ENCODE measurements around the gene SMAD6.
"Not testable (repeated sequence)": the region's sequence is repeated elsewhere in the genome, so short reads cannot be mapped to it uniquely, and the experiment has no call there.

The SMAD6 gene

GRCh38 chr15:66757521-66757920 lies 55.5 kb downstream of the SMAD6 start:
- Histone ChIP-seq H3K4me1 (ENCODE audit: control insufficient read depth, insufficient read depth, low read length) (peaks cover 1% of the 10 kb centered on the region; the same call in 1 of the 2 replicates), H3K36me3 (ENCODE audit: control insufficient read depth, insufficient read depth, low read length) (no peaks in the 10 kb centered on the region), H3K27ac (ENCODE audit: low read length) (no peak overlapping the region), H3K9me3 (ENCODE audit: control insufficient read depth, insufficient read depth, low read length) (no peaks in the 10 kb centered on the region), H3K4me3 (ENCODE audit: low read length) (no peak overlapping the region), H3K27me3 (ENCODE audit: control insufficient read depth, insufficient read depth, low read length) (no peaks in the 10 kb centered on the region)
- no CpG with 5 or more reads among the region's 11 CpGs for WGBS (ENCODE audit: insufficient coverage, insufficient read length)
- no peak for DNase-seq (ENCODE audit: low read depth, low spot score)

GRCh38 chr15:66758217-66758616 lies 56.2 kb downstream of the SMAD6 start:
- no CpG with 5 or more reads among the region's 6 CpGs for WGBS (ENCODE audit: insufficient coverage, insufficient read length)
- not testable (repeated sequence) for H3K27ac ChIP-seq (ENCODE audit: low read length)

GRCh38 chr15:66758844-66759243 lies 56.8 kb downstream of the SMAD6 start:
- WGBS (ENCODE audit: insufficient coverage, insufficient read length) = no CpG with 5 or more reads among the region's 3 CpGs
- Histone ChIP-seq H3K4me1 (ENCODE audit: control insufficient read depth, insufficient read depth, low read length) (peaks cover 1% of the 10 kb centered on the region; the same call in 1 of the 2 replicates), H3K9me3 (ENCODE audit: control insufficient read depth, insufficient read depth, low read length) (no peaks in the 10 kb centered on the region)

More at GRCh38 chr15:66758217-66758616, 56.2 kb downstream of the SMAD6 start:
- not testable (repeated sequence) for H3K9me3 ChIP-seq (ENCODE audit: control insufficient read depth, insufficient read depth, low read length); H3K4me3 ChIP-seq (ENCODE audit: low read length); H3K27me3 ChIP-seq (ENCODE audit: control insufficient read depth, insufficient read depth, low read length); DNase-seq (ENCODE audit: low read depth, low spot score); H3K4me1 ChIP-seq (ENCODE audit: control insufficient read depth, insufficient read depth, low read length); H3K36me3 ChIP-seq (ENCODE audit: control insufficient read depth, insufficient read depth, low read length)

GRCh38 chr15:66760097-66760967 lies 58.3 kb downstream of the SMAD6 start:
- H3K36me3 ChIP-seq (ENCODE audit: control insufficient read depth, insufficient read depth, low read length) = no peaks in the 10 kb centered on the region
- no peak for DNase-seq (ENCODE audit: low read depth, low spot score)
- H3K4me1 ChIP-seq (ENCODE audit: control insufficient read depth, insufficient read depth, low read length) = peaks cover 1% of the 10 kb centered on the region; the same call in 1 of the 2 replicates
- H3K27me3 ChIP-seq (ENCODE audit: control insufficient read depth, insufficient read depth, low read length) = no peaks in the 10 kb centered on the region
- H3K27ac ChIP-seq (ENCODE audit: low read length) = no peak overlapping the region
- no peak overlapping the region for H3K4me3 ChIP-seq (ENCODE audit: low read length)
- no peaks in the 10 kb centered on the region for H3K9me3 ChIP-seq (ENCODE audit: control insufficient read depth, insufficient read depth, low read length)
- WGBS (ENCODE audit: insufficient coverage, insufficient read length) = no CpG with 5 or more reads among the region's 16 CpGs

More at GRCh38 chr15:66758844-66759243, 56.8 kb downstream of the SMAD6 start:
- H3K36me3 ChIP-seq (ENCODE audit: control insufficient read depth, insufficient read depth, low read length) = no peaks in the 10 kb centered on the region
- no peak overlapping the region for H3K4me3 ChIP-seq (ENCODE audit: low read length)
- H3K27ac ChIP-seq (ENCODE audit: low read length) = no peak overlapping the region
- H3K27me3 ChIP-seq (ENCODE audit: control insufficient read depth, insufficient read depth, low read length) = no peaks in the 10 kb centered on the region
- no peak for DNase-seq (ENCODE audit: low read depth, low spot score)

GRCh38 chr15:66760968-66761725 lies 59.1 kb downstream of the SMAD6 start:
- Histone ChIP-seq H3K4me1 (ENCODE audit: control insufficient read depth, insufficient read depth, low read length) (peaks cover 4% of the 10 kb centered on the region), H3K36me3 (ENCODE audit: control insufficient read depth, insufficient read depth, low read length) (no peaks in the 10 kb centered on the region), H3K27ac (ENCODE audit: low read length) (no peak overlapping the region), H3K27me3 (ENCODE audit: control insufficient read depth, insufficient read depth, low read length) (no peaks in the 10 kb centered on the region), H3K9me3 (ENCODE audit: control insufficient read depth, insufficient read depth, low read length) (no peaks in the 10 kb centered on the region), H3K4me3 (ENCODE audit: low read length) (no peak overlapping the region)
- WGBS (ENCODE audit: insufficient coverage, insufficient read length) = no CpG with 5 or more reads among the region's 16 CpGs
- no peak for DNase-seq (ENCODE audit: low read depth, low spot score)

GRCh38 chr15:66761726-66762595 lies 59.9 kb downstream of the SMAD6 start:
- Histone ChIP-seq H3K4me3 (ENCODE audit: low read length) (no peak overlapping the region), H3K4me1 (ENCODE audit: control insufficient read depth, insufficient read depth, low read length) (peaks cover 5% of the 10 kb centered on the region), H3K9me3 (ENCODE audit: control insufficient read depth, insufficient read depth, low read length) (no peaks in the 10 kb centered on the region), H3K36me3 (ENCODE audit: control insufficient read depth, insufficient read depth, low read length) (no peaks in the 10 kb centered on the region), H3K27me3 (ENCODE audit: control insufficient read depth, insufficient read depth, low read length) (no peaks in the 10 kb centered on the region), H3K27ac (ENCODE audit: low read length) (no peak overlapping the region)
- DNase-seq (ENCODE audit: low read depth, low spot score) = no peak
- no CpG with 5 or more reads among the region's 17 CpGs for WGBS (ENCODE audit: insufficient coverage, insufficient read length)

- H3K4me3 ChIP-seq (ENCODE audit: low read length) = no peak overlapping the region
- no peaks in the 10 kb centered on the region for H3K36me3 ChIP-seq (ENCODE audit: control insufficient read depth, insufficient read depth, low read length)
- DNase-seq (ENCODE audit: low read depth, low spot score) = no peak
- no peaks in the 10 kb centered on the region for H3K27me3 ChIP-seq (ENCODE audit: control insufficient read depth, insufficient read depth, low read length)
- H3K9me3 ChIP-seq (ENCODE audit: control insufficient read depth, insufficient read depth, low read length) = no peaks in the 10 kb centered on the region
- WGBS (ENCODE audit: insufficient coverage, insufficient read length) = no CpG with 5 or more reads among the region's 23 CpGs
- H3K27ac ChIP-seq (ENCODE audit: low read length) = no peak overlapping the region
- H3K4me1 ChIP-seq (ENCODE audit: control insufficient read depth, insufficient read depth, low read length) = peaks cover 5% of the 10 kb centered on the region
These were observed 61.4 kb downstream of the SMAD6 start for GRCh38 chr15:66763186-66764071.

GRCh38 chr15:66764072-66764786 lies 62.2 kb downstream of the SMAD6 start:
- WGBS (ENCODE audit: insufficient coverage, insufficient read length) = no CpG with 5 or more reads among the region's 12 CpGs
- no peaks in the 10 kb centered on the region for H3K36me3 ChIP-seq (ENCODE audit: control insufficient read depth, insufficient read depth, low read length)
- H3K9me3 ChIP-seq (ENCODE audit: control insufficient read depth, insufficient read depth, low read length) = no peaks in the 10 kb centered on the region
- no peaks in the 10 kb centered on the region for H3K27me3 ChIP-seq (ENCODE audit: control insufficient read depth, insufficient read depth, low read length)
- H3K4me1 ChIP-seq (ENCODE audit: control insufficient read depth, insufficient read depth, low read length) = peaks cover 5% of the 10 kb centered on the region
- H3K27ac ChIP-seq (ENCODE audit: low read length) = no peak overlapping the region
- no peak overlapping the region for H3K4me3 ChIP-seq (ENCODE audit: low read length)
- no peak for DNase-seq (ENCODE audit: low read depth, low spot score)

Measured in iPS DF 6.9 (cell line).